ENCODE results near the gene FRMD4B.
A peak's percentile ranks its signal among the peaks of the same experiment; 100 is the strongest.

FRMD4B gene

GRCh38 chr3:69385723-69386555, at the start of gene FRMD4B:
FRMD4B (minus strand) TSS chr3:69386088; CDS start chr3:69385989, 99 bp downstream.
- no peak for DNase-seq (ENCODE audit: extremely low read depth in 1 of 2, low read depth in 1 of 2)

- DNase-seq (ENCODE audit: extremely low read depth in 1 of 2, low read depth in 1 of 2) = no peak
Measured at GRCh38 chr3:69433969-69434325, 48.1 kb upstream of the FRMD4B start.

- DNase-seq (ENCODE audit: extremely low read depth in 1 of 2, low read depth in 1 of 2) = peak in 1 of 2 donors; percentile 21
Measured at GRCh38 chr3:69433121-69433968, 47.5 kb upstream of the FRMD4B start.

- no peak for DNase-seq (ENCODE audit: extremely low read depth in 1 of 2, low read depth in 1 of 2)
Measured at GRCh38 chr3:69428657-69429255, 42.9 kb upstream of the FRMD4B start.

- DNase-seq (ENCODE audit: extremely low read depth in 1 of 2, low read depth in 1 of 2) = no peak
Measured at GRCh38 chr3:69426967-69427304, 41.0 kb upstream of the FRMD4B start.

DNA sequence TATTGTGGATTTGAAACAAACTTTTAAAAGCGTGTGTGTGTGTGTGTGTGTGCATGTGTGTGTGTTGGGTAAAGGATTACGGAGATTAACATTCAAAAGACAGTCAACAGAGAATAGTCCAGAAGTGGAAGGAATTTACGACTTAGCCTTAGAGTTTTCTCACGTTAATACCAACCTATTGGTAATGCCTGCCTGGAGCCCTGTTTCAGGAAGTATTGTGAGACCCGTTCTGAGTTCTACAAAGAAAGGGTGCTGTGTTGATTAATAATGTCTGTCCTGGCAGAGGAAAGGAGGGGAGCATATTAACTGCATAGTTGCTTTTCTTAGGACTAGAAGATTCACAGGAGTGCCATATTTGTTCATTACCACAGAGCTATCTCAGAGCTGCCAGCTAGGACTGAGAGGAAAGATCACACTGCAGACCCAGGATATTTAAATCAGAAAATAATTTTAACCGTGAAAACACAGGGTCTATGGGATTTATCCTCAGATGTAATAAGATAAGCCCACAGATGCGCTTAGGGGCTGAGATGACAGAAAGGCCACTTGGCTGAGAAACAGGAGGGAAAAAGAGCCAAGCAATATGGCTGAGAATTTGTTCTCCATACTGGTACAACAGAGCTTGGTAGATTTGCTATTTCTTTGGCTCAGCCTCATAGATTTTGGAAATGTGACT, 40.5 kb upstream of the FRMD4B start:
- DNase-seq (ENCODE audit: extremely low read depth in 1 of 2, low read depth in 1 of 2) = no peak

GRCh38 chr3:69425249-69425648, 39.4 kb upstream of the FRMD4B start:
- no peak for DNase-seq (ENCODE audit: extremely low read depth in 1 of 2, low read depth in 1 of 2)

- DNase-seq (ENCODE audit: extremely low read depth in 1 of 2, low read depth in 1 of 2) = no peak
Measured at GRCh38 chr3:69423463-69424155, 37.7 kb upstream of the FRMD4B start.

- no peak for DNase-seq (ENCODE audit: extremely low read depth in 1 of 2, low read depth in 1 of 2)
Measured at GRCh38 chr3:69422751-69423150, 36.9 kb upstream of the FRMD4B start.

GRCh38 chr3:69420781-69421520, 35.1 kb upstream of the FRMD4B start:
- DNase-seq (ENCODE audit: extremely low read depth in 1 of 2, low read depth in 1 of 2) = no peak

- no peak for DNase-seq (ENCODE audit: extremely low read depth in 1 of 2, low read depth in 1 of 2)
Measured at GRCh38 chr3:69419276-69419675, 33.4 kb upstream of the FRMD4B start.

- DNase-seq (ENCODE audit: extremely low read depth in 1 of 2, low read depth in 1 of 2) = no peak
Measured at GRCh38 chr3:69417541-69418078, 31.7 kb upstream of the FRMD4B start.

GRCh38 chr3:69413551-69414207, 27.8 kb upstream of the FRMD4B start:
- DNase-seq (ENCODE audit: extremely low read depth in 1 of 2, low read depth in 1 of 2) = no peak

- DNase-seq (ENCODE audit: extremely low read depth in 1 of 2, low read depth in 1 of 2) = no peak
Measured at GRCh38 chr3:69411346-69411745, 25.5 kb upstream of the FRMD4B start.

GRCh38 chr3:69410301-69410700, 24.4 kb upstream of the FRMD4B start:
- DNase-seq (ENCODE audit: extremely low read depth in 1 of 2, low read depth in 1 of 2) = peak; percentile 16 to 52

DNA sequence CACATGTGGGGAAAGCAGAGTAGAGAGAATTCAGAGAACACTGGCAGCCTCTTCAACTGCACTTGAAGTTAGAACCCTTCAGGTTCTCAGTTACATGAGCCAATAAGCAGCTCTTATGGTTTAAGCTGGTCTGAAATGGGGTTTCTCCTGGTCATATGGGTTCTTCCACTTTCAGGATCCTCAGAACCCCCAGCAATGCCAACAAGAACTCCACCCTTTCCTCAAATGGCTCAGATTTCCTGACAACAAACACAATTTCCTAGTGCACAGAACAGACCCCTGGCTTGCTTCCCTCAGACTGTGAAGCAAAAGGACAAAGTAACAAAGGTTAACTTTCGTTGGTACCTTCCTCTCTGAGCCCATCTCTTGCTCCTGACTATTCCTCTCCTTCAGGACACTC, 23.9 kb upstream of the FRMD4B start:
- no peak for DNase-seq (ENCODE audit: extremely low read depth in 1 of 2, low read depth in 1 of 2)

- no peak for DNase-seq (ENCODE audit: extremely low read depth in 1 of 2, low read depth in 1 of 2)
Measured at GRCh38 chr3:69409011-69409410, 23.1 kb upstream of the FRMD4B start.

DNA sequence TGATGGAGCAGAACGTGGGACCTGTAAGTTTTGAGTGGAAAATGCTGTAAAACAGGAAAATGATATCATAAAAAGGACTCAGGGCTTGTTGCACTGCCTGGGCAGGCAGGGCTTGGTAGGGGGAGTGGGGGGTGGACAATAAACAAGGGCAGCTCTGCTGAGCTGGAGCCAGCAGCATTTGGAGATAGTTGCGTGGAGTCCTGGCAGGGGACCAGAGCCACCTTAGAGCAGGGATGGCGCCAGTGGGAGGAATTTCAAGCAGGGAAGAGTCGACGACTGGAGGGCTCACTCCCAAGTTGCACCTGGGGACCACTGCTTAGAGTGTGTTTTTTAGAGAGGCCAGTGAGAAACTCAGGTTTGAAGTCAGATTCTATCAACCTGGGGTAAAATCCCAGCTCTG, 22.7 kb upstream of the FRMD4B start:
- DNase-seq (ENCODE audit: extremely low read depth in 1 of 2, low read depth in 1 of 2) = no peak

GRCh38 chr3:69407908-69408307, 22.0 kb upstream of the FRMD4B start:
- no peak for DNase-seq (ENCODE audit: extremely low read depth in 1 of 2, low read depth in 1 of 2)

Measured in stimulated activated CD8-positive, alpha-beta memory T cell treated with anti-CD3 and anti-CD28 coated beads, Interleukin-7, amount 100 ng/mL, for 48 hours (primary cell).